NCI-H2171 (cell line): ENCODE results near the gene EIF4B.
A peak's percentile ranks its signal among the peaks of the same experiment; 100 is the strongest.
"Not testable (repeated sequence)": the region's sequence is repeated elsewhere in the genome, so short reads cannot be mapped to it uniquely, and the experiment has no call there.

Experiments used
- DNase-seq: peaks from one replicate; lab custom pipeline; 2025; lab: John Stamatoyannopoulos, UW

Gene EIF4B

DNA sequence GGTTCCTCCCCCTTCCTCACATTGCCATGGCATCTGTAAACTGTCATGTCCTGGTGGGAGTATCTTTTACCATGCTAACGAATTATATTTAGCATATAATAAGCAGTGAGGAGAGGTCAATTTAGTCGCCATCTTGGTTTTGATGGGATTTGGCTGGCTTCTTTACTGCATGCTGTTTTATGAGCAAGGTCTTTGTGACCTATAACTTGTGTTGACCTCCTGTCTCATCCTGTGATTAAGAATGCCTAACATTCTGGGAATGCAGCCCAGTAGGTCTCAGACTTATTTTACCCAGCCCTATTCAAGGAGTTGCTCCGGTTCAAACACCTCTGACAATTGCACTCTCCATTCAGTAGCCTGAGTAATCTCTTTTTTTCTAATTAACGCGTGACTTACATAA lies 2.1 kb upstream of the EIF4B start:
- no peak for DNase-seq

DNA sequence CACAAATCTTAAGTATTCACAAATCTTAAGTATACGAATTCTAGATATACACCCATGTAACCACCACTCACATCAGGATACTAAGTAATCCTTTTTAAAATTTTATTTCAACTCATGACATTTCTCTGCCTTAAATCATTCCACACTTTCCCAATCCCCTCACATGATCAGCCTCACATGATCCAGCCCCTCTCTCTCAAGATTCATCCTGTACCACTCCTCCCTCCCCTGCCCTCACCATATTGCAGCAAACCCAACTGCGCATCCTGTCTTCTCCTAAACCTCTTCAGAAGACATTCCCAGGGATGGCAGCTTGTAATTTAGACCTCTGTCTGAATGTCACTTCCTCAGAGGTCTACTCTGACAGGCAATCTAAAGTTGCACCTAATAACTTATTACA lies 1.7 kb upstream of the EIF4B start:
- DNase-seq: no peak

DNA sequence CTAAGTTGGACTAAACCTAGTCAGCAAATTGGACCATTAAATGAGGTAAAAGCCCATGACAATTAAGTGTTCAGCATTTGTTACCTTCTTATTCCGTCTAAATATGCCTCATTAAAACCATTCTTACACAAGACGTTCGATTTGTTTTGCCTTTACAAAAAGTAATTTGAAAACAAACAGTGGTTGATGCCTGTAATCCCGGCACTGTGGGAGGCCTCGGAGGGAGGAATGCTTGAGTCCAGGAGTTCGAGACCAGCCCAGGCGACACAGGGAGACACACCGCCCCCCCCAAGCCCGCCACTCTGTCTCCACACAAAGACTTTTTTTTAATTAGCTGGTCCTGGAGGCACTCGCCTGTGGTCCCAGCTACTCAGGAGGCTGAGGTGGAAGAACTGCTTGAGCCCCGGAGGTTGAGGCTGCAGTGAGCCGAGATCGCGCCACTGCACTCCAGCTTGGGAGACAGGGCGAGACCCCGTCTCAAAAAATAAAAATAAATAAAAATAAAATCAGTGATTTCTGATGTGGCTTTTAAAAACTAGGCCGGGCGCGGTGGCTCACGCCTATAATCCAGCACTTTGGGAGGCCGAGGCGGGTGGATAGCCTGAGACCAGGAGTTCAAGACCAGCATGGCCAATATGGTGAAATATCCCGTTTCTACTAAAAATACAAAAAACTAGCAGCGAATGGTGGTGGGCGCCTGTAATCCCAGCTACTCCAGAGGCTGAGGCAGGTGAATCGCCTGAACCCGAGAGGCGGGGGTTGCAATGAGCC lies 856 bp upstream of the EIF4B start:
- no peak for DNase-seq

DNA sequence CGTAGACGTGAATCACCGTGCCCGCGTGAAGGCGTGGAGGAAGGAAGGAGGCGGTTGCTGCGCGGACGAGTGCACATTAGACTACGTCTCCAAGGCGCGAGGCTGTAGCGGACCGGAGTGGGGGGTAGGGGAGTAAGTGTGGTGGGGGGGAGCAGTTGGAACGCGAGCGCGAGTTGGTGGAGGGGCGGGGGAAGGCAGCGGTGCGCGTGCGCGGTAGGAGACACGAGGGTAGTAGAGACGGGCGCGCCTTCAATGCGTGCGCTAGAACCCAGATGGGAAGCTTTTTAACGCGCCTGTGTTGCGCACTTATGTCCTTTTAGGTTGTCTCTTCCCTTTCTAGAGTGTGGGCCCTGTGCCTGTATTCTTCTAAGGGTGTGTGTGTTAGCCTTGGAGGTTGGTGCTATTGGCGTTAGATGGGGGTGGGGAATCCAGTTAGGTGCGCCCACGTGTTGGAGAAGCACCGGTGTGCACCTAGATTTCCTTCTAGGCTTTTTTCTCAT lies 604 bp downstream of the EIF4B start:
- DNase-seq: peak; percentile 80

- DNase-seq: no peak
Measured at GRCh38 chr12:53007343-53007742, 1.1 kb downstream of the EIF4B start.

- DNase-seq: not testable (repeated sequence)
Measured at GRCh38 chr12:53008760-53009159, 2.5 kb downstream of the EIF4B start.

- DNase-seq: no peak
Measured at GRCh38 chr12:53010955-53011354, 4.7 kb downstream of the EIF4B start.

- no peak for DNase-seq
Measured at GRCh38 chr12:53011889-53012288, 5.6 kb downstream of the EIF4B start.

GRCh38 chr12:53012928-53013327 lies 6.7 kb downstream of the EIF4B start:
- DNase-seq: no peak

GRCh38 chr12:53014709-53015108 lies 8.5 kb downstream of the EIF4B start:
- DNase-seq: no peak

DNA sequence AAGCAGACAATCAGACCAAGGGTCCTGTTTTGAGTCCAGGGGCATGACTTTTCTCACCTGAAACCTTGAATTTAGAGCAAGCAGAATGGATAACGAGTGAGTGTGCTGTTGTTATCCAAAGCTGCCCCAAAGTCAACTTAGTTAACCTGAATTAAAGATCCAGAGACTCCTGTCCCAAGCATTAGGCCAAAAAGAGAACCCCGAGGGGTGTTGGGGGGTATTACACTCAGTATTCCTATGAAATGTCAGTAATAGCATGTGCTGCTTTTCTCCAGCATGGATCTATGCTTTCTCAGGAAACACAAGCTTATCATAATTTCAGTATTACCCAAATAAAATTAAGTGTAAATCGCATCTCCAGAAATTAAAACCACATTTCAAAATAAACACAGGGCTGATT lies 19.0 kb downstream of the EIF4B start:
- DNase-seq: no peak

DNA sequence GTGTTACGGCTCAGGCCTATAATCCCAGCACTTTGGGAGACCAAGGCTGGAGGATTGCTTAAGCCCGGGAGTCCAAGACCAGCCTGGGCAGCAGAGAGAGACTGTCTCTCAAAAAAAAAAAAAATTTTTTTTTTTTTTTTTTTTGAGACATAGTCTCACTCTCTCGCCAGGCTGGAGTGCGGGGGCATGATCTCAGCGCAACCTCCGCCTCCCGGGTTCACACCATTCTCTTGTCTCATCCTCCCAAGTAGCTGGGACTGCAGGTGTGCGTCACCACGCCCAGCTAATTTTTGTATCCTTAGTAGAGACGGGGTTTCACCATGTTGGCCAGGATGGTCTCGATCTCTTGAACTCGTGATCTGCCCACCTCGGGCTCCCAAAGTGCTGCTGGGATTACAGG lies 20.8 kb downstream of the EIF4B start:
- DNase-seq: not testable (repeated sequence)

GRCh38 chr12:53031616-53032015 lies 25.4 kb downstream of the EIF4B start:
- no peak for DNase-seq

DNA sequence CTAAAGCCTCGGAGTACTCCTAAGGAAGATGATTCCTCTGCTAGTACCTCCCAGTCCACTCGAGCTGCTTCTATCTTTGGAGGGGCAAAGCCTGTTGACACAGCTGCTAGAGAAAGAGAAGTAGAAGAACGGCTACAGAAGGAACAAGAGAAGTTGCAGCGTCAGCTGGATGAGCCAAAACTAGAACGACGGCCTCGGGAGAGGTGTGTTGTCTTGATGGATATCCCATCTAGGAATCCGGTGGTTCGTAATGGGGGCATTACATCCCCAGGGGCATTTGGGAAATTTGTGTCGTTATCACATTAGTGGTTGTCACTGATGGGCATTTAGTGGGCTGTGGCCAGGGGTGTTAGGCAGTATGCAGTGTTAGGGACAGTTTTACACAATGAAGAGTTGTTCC lies 27.6 kb downstream of the EIF4B start:
- not testable (repeated sequence) for DNase-seq

DNA sequence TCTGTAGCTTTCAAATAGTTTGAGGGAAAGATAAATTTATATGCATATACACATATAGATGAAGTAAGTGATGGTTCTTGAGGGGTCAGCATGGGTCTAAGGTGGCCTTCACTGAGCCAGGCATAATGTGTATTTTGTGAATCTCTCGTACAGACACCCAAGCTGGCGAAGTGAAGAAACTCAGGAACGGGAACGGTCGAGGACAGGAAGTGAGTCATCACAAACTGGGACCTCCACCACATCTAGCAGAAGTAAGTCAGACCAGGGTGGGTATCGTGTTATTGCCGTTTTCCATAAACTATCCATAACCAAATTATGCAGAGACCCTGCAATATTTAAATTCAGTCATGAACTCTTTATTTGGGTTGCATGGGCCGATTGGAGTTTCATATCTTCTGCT lies 28.2 kb downstream of the EIF4B start:
- no peak for DNase-seq

DNA sequence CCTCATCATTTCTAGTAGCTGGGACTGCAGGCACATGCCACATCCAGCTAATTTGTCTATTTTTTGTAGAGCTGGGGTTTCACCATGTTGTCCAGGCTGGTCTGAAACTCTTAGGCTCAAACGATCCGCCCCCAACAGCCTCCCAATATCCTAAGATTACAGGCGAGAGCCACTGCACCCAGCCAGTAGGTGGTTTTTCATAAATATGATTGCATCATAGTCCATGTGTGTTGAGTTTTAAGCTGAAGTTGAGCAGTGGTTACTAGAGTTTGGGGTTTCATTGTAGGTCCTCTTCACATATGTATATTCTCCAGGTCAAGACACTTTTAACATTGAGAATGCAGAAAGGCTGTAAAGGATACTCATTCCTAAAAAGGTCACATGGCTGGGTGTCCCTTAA lies 30.5 kb downstream of the EIF4B start:
- DNase-seq: no peak

DNA sequence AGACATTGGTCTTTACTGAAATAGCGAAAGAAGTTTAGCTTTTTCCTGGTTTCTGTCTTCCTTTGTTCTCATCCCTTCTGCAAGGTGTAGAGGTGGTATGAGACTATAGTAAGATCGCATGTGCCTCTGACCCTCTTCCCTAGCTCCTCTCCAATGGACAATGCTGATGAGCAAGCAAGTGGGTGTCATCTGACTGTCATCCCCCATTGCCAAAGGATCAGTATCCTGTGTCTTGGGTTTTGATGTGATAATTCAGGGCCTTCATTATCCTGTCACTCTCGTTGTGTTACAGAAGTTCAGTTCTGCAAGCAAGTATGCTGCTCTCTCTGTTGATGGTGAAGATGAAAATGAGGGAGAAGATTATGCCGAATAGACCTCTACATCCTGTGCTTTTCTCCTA lies 33.6 kb downstream of the EIF4B start:
- no peak for DNase-seq

DNA sequence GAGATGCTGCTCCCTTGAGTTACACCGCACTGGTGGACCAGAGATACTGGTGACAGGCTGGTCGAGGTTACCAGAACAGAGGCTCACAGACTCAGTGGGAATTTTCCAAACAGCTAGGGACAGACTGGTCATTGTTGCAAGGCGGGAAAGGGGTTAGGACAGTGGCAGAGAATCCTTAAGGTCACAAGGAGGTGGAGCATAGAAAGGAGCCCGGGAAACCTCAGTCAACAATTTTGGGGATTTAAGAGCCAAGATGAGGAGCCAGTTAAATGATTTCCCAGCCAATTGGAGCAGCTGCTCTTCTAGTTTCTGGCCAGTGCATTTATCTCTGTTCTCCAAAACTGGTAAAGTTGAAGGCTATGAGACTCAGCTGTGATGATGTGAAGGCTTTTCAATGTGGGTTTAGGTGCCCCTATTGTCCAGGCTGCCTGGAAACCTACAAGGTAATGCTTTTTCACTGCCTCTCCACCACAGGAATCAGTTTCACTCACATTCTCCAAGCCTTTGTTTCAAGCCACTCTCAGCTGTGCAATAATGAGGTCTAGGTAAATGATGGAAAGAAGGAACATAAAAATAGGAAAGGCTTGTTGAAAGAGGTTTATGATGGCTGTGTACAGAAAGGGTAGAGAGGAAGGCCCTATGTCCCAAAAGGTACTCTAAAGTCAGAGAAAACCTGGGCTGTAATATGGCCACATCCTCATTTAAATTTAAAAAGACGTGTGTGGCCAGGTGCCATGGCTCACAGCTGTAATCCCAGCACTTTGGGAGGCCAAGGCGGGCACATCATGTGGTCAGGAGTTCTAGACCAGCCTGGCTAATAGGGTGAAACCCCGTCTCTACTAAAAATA lies 36.6 kb downstream of the EIF4B start:
- DNase-seq: no peak

GRCh38 chr12:53044052-53044581 lies 37.9 kb downstream of the EIF4B start:
- DNase-seq: peak; percentile 5

GRCh38 chr12:53044896-53045695 lies 38.8 kb downstream of the EIF4B start:
- no peak for DNase-seq

DNA sequence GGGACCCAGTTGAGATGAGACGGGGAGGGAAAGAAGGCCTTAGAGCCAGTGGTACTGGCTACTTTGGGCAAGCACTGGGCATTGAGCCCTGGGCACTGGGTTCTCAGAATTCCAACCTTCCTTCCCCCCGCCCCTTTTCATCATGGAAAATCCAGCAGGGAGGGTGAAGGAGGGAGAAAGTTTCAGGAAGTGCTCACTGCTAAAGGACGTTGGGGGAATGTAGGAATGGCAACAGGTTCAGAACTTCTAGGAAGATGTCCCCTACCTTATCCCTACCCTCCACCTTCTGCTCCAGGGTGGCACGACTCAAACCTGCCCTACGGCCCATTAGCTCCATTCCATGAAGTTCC lies 39.4 kb downstream of the EIF4B start:
- DNase-seq: no peak

GRCh38 chr12:53046655-53047220 lies 40.5 kb downstream of the EIF4B start:
- DNase-seq: peak; percentile 68
